DMS153 treated with DMSO at 0.1 percent for 48 hours (cell line): Measurements from ENCODE around the gene WBP11.
"Not testable (repeated sequence)": the region's sequence is repeated elsewhere in the genome, so short reads cannot be mapped to it uniquely, and the experiment has no call there.

Experiments used
- DNase-seq: peaks from one replicate; lab custom pipeline; 2025; ENCODE audit not compliant: unreplicated experiment; lab: John Stamatoyannopoulos, UW

WBP11 gene

GRCh38 chr12:14773685-14774073 lies 29.6 kb downstream of the WBP11 start:
- peak; percentile 65 for DNase-seq

GRCh38 chr12:14772946-14773345 lies 30.3 kb downstream of the WBP11 start:
- no peak for DNase-seq

- peak; percentile 11 for DNase-seq
Observed at GRCh38 chr12:14771651-14772137, 31.6 kb downstream of the WBP11 start.

GRCh38 chr12:14770496-14771461 lies 32.5 kb downstream of the WBP11 start:
- DNase-seq: peak; percentile 77

- DNase-seq: peak; percentile 88
Observed at GRCh38 chr12:14769969-14770495, 33.2 kb downstream of the WBP11 start.

- DNase-seq: peak; percentile 19
Observed at GRCh38 chr12:14769466-14769968, 33.8 kb downstream of the WBP11 start.

GRCh38 chr12:14768823-14769405 lies 34.4 kb downstream of the WBP11 start:
- DNase-seq: no peak

GRCh38 chr12:14767617-14768016 lies 35.7 kb downstream of the WBP11 start:
- no peak for DNase-seq

GRCh38 chr12:14766649-14767215 lies 36.5 kb downstream of the WBP11 start:
- no peak for DNase-seq

GRCh38 chr12:14766020-14766419 lies 37.3 kb downstream of the WBP11 start:
- not testable (repeated sequence) for DNase-seq

- DNase-seq: no peak
Observed at GRCh38 chr12:14765398-14765797, 37.9 kb downstream of the WBP11 start.

GRCh38 chr12:14759711-14760280 lies 43.5 kb downstream of the WBP11 start:
- DNase-seq: not testable (repeated sequence)

- no peak for DNase-seq
Observed at GRCh38 chr12:14756334-14757143, 46.7 kb downstream of the WBP11 start.

- no peak for DNase-seq
Observed at GRCh38 chr12:14751986-14752385, 51.3 kb downstream of the WBP11 start.

GRCh38 chr12:14743061-14743460 lies 60.2 kb downstream of the WBP11 start:
- no peak for DNase-seq

GRCh38 chr12:14741942-14742341 lies 61.3 kb downstream of the WBP11 start:
- DNase-seq: no peak

- DNase-seq: no peak
Observed at GRCh38 chr12:14741153-14741552, 62.1 kb downstream of the WBP11 start.

- DNase-seq: not testable (repeated sequence)
Observed at GRCh38 chr12:14736441-14736840, 66.8 kb downstream of the WBP11 start.
